Osteoblast (primary cell): ENCODE results near the gene UBE2U. TPM values are rescaled to one million over a fixed set of nuclear protein-coding genes. Genes with fewer than 3 reads are reported as not detected.
"Not testable (repeated sequence)": the region's sequence is repeated elsewhere in the genome, so short reads cannot be mapped to it uniquely, and the experiment has no call there.

Experiments
- DNase-seq: peaks from one replicate; pipeline ENCODE4 v3.0.0; 2011; ENCODE audit warnings: low spot score, mixed read lengths; ENCODE audit not compliant: insufficient read length; ENCODE audit errors: missing footprints
- H2AFZ ChIP-seq: 2 replicates; pipeline ENCODE4 v1.6.0; 2011; ENCODE audit warnings: mild to moderate bottlenecking, low read length
- H3K27ac ChIP-seq: 2 replicates; pipeline ENCODE4 v1.5.1; 2011; ENCODE audit warnings: mild to moderate bottlenecking, low read depth, low read length, moderate library complexity
- H3K27me3 ChIP-seq: 2 replicates; pipeline ENCODE4 v1.6.0; 2012; ENCODE audit warnings: mild to moderate bottlenecking, control low read depth, inconsistent platforms, low read length, moderate library complexity; ENCODE audit not compliant: insufficient read depth
- H3K36me3 ChIP-seq: 2 replicates; pipeline ENCODE4 v1.5.1; 2011; ENCODE audit warnings: mild to moderate bottlenecking, low read length, control low read depth, moderate library complexity; ENCODE audit not compliant: insufficient read depth
- H3K4me1 ChIP-seq: 2 replicates; pipeline ENCODE4 v1.5.1; 2011; ENCODE audit warnings: mild to moderate bottlenecking, low read length, control low read depth, moderate library complexity; ENCODE audit not compliant: insufficient read depth
- H3K4me2 ChIP-seq: 2 replicates; pipeline ENCODE4 v1.6.0; 2011; ENCODE audit warnings: mild to moderate bottlenecking, low read length; ENCODE audit not compliant: insufficient read depth
- H3K4me3 ChIP-seq: fragments of 200-600 bp; sonication (generic); 3 replicates; pipeline ENCODE4 v1.5.1; 2012; ENCODE audit warnings: mild to moderate bottlenecking, low read length, inconsistent platforms; ENCODE audit not compliant: insufficient read depth
- H3K79me2 ChIP-seq: 2 replicates; pipeline ENCODE4 v1.6.0; 2012; ENCODE audit warnings: mild to moderate bottlenecking, low read length, control low read depth, inconsistent platforms; ENCODE audit not compliant: insufficient read depth
- H3K9me3 ChIP-seq: 2 replicates; pipeline ENCODE4 v1.5.1; 2011; ENCODE audit warnings: low read depth, low read length, control low read depth
- H4K20me1 ChIP-seq: 2 replicates; pipeline ENCODE4 v1.6.0; 2012; ENCODE audit warnings: mild to moderate bottlenecking, low read length, control low read depth; ENCODE audit not compliant: insufficient read depth
- total RNA-seq: library from RNA; depleted of rRNA; stranded (reverse); fragments of >200 nt; gene quantifications from 2 replicates; pipeline ENCODE4 v1.2.3, GENCODE V29; 2012
- TF ChIP-seq, protein P1 (sequence below): IDR thresholded peaks from 2 replicates; pipeline ENCODE4 v1.5.1; 2011; ENCODE audit warnings: mild to moderate bottlenecking, low read depth, low read length, moderate library complexity; ENCODE audit errors: extremely low read depth

Gene UBE2U
- total RNA-seq, 1 donor = not detected

DNA sequence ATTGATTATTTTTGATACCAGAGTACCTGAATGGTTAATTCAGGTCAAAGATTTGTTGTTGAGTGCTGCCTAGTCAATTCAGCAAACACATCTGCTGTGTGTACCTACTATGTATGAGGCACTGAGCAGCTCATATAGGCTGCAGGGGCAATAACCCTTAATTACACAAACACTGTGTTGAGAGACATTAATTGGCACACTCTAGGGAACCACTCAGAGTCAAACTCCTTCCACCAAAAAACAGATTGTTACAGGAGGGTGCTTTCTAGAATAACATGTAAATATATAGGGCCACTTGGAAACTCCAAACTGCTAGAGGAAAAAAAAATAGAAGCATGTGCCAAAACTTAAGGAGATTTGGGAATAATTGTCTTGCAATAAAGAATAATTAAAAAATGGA is 31.3 kb downstream of the UBE2U start:
- TF ChIP-seq, protein P1, sequence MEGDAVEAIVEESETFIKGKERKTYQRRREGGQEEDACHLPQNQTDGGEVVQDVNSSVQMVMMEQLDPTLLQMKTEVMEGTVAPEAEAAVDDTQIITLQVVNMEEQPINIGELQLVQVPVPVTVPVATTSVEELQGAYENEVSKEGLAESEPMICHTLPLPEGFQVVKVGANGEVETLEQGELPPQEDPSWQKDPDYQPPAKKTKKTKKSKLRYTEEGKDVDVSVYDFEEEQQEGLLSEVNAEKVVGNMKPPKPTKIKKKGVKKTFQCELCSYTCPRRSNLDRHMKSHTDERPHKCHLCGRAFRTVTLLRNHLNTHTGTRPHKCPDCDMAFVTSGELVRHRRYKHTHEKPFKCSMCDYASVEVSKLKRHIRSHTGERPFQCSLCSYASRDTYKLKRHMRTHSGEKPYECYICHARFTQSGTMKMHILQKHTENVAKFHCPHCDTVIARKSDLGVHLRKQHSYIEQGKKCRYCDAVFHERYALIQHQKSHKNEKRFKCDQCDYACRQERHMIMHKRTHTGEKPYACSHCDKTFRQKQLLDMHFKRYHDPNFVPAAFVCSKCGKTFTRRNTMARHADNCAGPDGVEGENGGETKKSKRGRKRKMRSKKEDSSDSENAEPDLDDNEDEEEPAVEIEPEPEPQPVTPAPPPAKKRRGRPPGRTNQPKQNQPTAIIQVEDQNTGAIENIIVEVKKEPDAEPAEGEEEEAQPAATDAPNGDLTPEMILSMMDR = no peak
- H2AFZ ChIP-seq = no peak overlapping the region

DNA sequence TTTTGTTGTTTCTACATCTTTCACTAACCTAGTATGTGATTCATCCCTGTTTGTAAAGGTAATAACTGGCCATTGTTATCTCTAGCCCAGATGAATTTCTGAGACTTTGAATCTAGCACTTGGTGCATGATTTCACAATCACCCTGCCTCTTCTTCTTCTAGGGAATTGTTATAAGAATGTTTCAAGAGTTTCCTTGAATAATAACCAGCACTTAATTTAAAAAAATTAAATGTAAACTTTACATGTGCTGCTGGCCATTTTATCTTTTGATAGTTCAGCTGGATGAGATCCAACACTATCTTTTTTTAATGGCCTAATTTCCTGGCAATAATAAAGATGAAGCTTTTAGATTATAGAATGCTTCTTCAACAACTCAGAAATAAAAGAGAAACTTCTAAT is 31.8 kb downstream of the UBE2U start:
- H3K4me3 ChIP-seq = no peak overlapping the region
- no peaks in the 10 kb centered on the region for H3K9me3 ChIP-seq
- no peak overlapping the region for H3K27ac ChIP-seq
- peaks cover 2% of the 10 kb centered on the region for H3K4me1 ChIP-seq
- H3K79me2 ChIP-seq = no peaks in the 10 kb centered on the region
- H3K4me2 ChIP-seq = no peak overlapping the region
- TF ChIP-seq, protein P1 = no peak
- DNase-seq = no peak
- no peaks in the 10 kb centered on the region for H3K36me3 ChIP-seq
- H3K27me3 ChIP-seq = no peaks in the 10 kb centered on the region
- H4K20me1 ChIP-seq = no peaks in the 10 kb centered on the region
- H2AFZ ChIP-seq = no peak overlapping the region

More for the DNA sequence above, 31.3 kb downstream of the UBE2U start:
- Histone ChIP-seq H3K36me3 (no peaks in the 10 kb centered on the region), H4K20me1 (no peaks in the 10 kb centered on the region), H3K4me1 (no peaks in the 10 kb centered on the region), H3K9me3 (no peaks in the 10 kb centered on the region), H3K79me2 (no peaks in the 10 kb centered on the region), H3K27ac (no peak overlapping the region), H3K4me3 (no peak overlapping the region), H3K27me3 (no peaks in the 10 kb centered on the region), H3K4me2 (no peak overlapping the region)
- DNase-seq = no peak

DNA sequence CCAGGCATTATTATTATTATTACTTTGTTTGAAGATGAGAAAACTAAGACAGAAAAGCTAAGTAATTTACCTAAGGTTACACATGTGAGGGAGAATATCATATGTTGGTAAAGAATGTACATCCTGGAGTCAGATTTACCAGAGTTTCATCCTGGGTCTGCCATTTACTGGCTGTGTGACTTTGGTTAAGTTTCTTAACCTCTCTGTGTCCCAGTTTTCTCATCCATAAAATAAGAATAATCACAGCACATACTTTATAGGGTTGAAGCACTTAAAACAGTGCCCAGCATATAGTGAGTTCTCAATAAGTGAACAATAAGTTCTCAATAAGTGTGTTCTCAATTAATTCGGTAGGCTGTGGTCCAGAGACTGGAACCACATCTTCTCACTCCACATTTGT is 32.5 kb downstream of the UBE2U start:
- Histone ChIP-seq H3K4me1 (peaks cover 5% of the 10 kb centered on the region), H3K79me2 (no peaks in the 10 kb centered on the region), H3K27me3 (no peaks in the 10 kb centered on the region), H3K27ac (no peak overlapping the region), H4K20me1 (no peaks in the 10 kb centered on the region), H3K4me2 (no peak overlapping the region), H3K36me3 (no peaks in the 10 kb centered on the region), H2AFZ (no peak overlapping the region), H3K9me3 (no peaks in the 10 kb centered on the region), H3K4me3 (no peak overlapping the region)
- DNase-seq = no peak
- TF ChIP-seq, protein P1 = no peak

DNA sequence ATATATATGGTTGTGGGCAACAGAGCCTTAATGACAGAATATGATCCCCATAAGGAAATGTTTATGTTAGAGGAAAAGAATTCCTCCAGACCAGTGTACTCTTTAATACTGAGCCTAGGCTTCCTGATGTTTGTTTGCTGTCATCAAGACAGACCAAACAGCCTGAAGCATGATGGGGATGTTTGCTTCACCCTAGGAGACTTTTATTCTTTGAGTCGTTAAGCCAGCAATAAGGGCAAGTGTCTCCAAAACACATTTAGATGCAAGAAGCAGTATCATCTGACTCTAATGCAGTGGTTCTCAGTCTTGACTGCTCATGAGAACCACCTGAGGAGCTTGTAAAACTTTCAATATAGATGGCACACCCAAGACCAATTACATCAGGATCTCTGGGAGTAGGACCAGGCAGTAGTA is 33.1 kb downstream of the UBE2U start:
- no peaks in the 10 kb centered on the region for H3K9me3 ChIP-seq
- no peaks in the 10 kb centered on the region for H3K27me3 ChIP-seq
- no peaks in the 10 kb centered on the region for H3K36me3 ChIP-seq
- no peak overlapping the region for H2AFZ ChIP-seq
- H3K4me1 ChIP-seq = peaks cover 5% of the 10 kb centered on the region
- no peaks in the 10 kb centered on the region for H3K79me2 ChIP-seq
- H4K20me1 ChIP-seq = no peaks in the 10 kb centered on the region
- no peak overlapping the region for H3K27ac ChIP-seq
- no peak overlapping the region for H3K4me3 ChIP-seq
- H3K4me2 ChIP-seq = no peak overlapping the region
- TF ChIP-seq, protein P1 = no peak
- DNase-seq = no peak

DNA sequence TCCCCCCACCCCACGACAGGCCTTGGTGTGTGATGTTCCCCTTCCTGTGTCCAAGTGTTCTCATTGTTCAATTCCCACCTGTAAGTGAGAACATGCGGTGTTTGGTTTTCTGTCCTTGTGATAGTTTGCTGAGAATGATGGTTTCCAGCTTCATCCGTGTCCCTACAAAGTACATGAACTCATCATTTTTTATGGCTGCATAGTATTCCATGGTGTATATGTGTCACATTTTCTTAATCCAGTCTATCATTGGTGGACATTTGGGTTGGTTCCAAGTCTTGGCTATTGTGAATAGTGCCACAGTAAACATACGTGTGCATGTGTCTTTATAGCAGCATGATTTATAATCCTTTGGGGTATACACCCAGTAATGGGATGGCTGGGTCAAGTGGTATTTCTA is 36.1 kb downstream of the UBE2U start:
- H3K79me2 ChIP-seq, DNase-seq, H4K20me1 ChIP-seq, H3K4me2 ChIP-seq, H3K27ac ChIP-seq, H3K4me3 ChIP-seq, H3K9me3 ChIP-seq, H3K27me3 ChIP-seq, H2AFZ ChIP-seq, H3K36me3 ChIP-seq: not testable (repeated sequence)
- H3K4me1 ChIP-seq = peaks cover 14% of the 10 kb centered on the region
